ENCODE data around the gene INPP5A.

DNA sequence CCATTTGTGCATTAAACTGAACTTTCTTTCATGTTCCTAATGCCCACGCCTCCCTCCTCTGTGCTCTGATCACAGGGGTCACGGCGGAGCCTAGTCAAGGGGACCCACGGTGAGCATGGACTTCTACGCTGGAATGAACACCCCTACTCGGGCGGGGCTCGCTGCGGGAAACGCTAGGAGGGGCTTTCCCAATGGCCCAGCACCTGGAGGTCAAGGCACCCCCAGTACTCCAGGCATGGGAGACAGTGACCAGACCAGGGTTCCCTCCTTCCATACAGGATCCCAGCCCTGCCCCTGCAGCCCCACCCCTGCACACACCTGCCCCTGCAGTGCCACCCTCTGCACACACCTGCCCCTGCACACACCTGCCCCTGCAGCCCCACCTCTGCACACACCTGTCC is 275.4 kb downstream of the INPP5A start:
- TF ChIP-seq, protein P1, sequence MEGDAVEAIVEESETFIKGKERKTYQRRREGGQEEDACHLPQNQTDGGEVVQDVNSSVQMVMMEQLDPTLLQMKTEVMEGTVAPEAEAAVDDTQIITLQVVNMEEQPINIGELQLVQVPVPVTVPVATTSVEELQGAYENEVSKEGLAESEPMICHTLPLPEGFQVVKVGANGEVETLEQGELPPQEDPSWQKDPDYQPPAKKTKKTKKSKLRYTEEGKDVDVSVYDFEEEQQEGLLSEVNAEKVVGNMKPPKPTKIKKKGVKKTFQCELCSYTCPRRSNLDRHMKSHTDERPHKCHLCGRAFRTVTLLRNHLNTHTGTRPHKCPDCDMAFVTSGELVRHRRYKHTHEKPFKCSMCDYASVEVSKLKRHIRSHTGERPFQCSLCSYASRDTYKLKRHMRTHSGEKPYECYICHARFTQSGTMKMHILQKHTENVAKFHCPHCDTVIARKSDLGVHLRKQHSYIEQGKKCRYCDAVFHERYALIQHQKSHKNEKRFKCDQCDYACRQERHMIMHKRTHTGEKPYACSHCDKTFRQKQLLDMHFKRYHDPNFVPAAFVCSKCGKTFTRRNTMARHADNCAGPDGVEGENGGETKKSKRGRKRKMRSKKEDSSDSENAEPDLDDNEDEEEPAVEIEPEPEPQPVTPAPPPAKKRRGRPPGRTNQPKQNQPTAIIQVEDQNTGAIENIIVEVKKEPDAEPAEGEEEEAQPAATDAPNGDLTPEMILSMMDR (IDR thresholded peaks at IDR 0.05 in 2 of 3, conservative IDR thresholded peaks at IDR 0.05 in 1 of 3; ENCODE audit: control insufficient read depth in 2 of 3, extremely low read depth in 1 of 3, insufficient read depth in 1 of 3, low read depth in 3 of 3, low read length in 3 of 3), result no peak
- TF ChIP-seq TAF1 (IDR thresholded peaks at IDR 0.05; ENCODE audit: borderline replicate concordance, low read depth, low read length) (no peak), PML (IDR thresholded peaks at IDR 0.05; ENCODE audit: low read length) (no peak), ZNF207 (IDR thresholded peaks at IDR 0.05; ENCODE audit: borderline replicate concordance) (no peak), POLR2A (IDR thresholded peaks at IDR 0.05; ENCODE audit: low read depth, low read length) (no peak), SREBF1 (IDR thresholded peaks at IDR 0.05; ENCODE audit: low read length) (no peak), RAD21 (IDR thresholded peaks at IDR 0.05; ENCODE audit: insufficient read depth, low read depth, low read length) (no peak)

All from GM12878 (cell line).